Activated B cell treated with CpG ODN at 0.5 μM for 24 hours (primary cell): Measurements from ENCODE around the gene TRIM15. TPM values are rescaled to one million over a fixed set of nuclear protein-coding genes. Genes with fewer than 3 reads are reported as not detected.

Experiments
- ATAC-seq: fragments of 200-7000 bp; cut with Tn5 transposase; one replicate; pipeline ENCODE4 v1.10.0; 2021; ENCODE audit warnings: low read depth, mild to moderate bottlenecking, moderate library complexity
- CTCF ChIA-PET: fragments of 350-600 bp; sonication (Branson Sonifier 250); formaldehyde crosslinking; loops from one replicate; lab custom pipeline; 2021; ENCODE audit warnings: antibody characterized with exemption; lab: Charles Lee
- POLR2A ChIA-PET: fragments of 350-600 bp; sonication (Branson Sonifier 250); formaldehyde crosslinking; loops from one replicate; lab custom pipeline; 2021; ENCODE audit warnings: antibody characterized with exemption; lab: Charles Lee
- DNase-seq: peaks from one replicate; pipeline ENCODE4 v3.0.0; 2022
- H3K27ac Mint-ChIP-seq: one replicate; pipeline ENCODE4 v1.8.0; 2020; ENCODE audit warnings: mixed read lengths
- H3K27me3 Mint-ChIP-seq: one replicate; pipeline ENCODE4 v1.8.0; 2021; ENCODE audit warnings: mixed read lengths
- H3K36me3 Mint-ChIP-seq: one replicate; pipeline ENCODE4 v1.8.0; 2021; ENCODE audit warnings: low read depth, mixed read lengths
- H3K4me1 Mint-ChIP-seq: one replicate; pipeline ENCODE4 v1.8.0; 2021; ENCODE audit warnings: mixed read lengths
- H3K4me3 Mint-ChIP-seq: one replicate; pipeline ENCODE4 v1.8.0; 2020; ENCODE audit warnings: mild to moderate bottlenecking, mixed read lengths
- H3K9me3 Mint-ChIP-seq: one replicate; pipeline ENCODE4 v1.8.0; 2020; ENCODE audit warnings: mixed read lengths
- CTCF ChIP-seq: fragments of 200-600 bp; IDR thresholded peaks from one replicate; pipeline ENCODE4 v1.8.0; 2022; ENCODE audit warnings: antibody characterized with exemption, mild to moderate bottlenecking
- intact Hi-C: fragments of 100-400 bp; cut with micrococcal nuclease; formaldehyde crosslinking; loops from one replicate; pipeline ENCODE4 v1.15.1; 2024
- total RNA-seq: library from RNA; stranded (reverse); gene quantifications from 2 replicates; pipeline ENCODE4 v1.2.3, GENCODE V29; 2022

The TRIM15 gene
- total RNA-seq, 1 donor from 2014 or later, result not detected

- Mint-ChIP-seq H3K9me3 (no peaks in the 10 kb centered on the region), H3K27me3 (peaks cover 29% of the 10 kb centered on the region), H3K4me3 (no peak overlapping the region), H3K4me1 (no peaks in the 10 kb centered on the region), H3K27ac (no peak overlapping the region), H3K36me3 (no peaks in the 10 kb centered on the region)
- DNase-seq, result no peak
- ChIA-PET CTCF (no interaction called here), POLR2A (no interaction called here)
- intact Hi-C loops, result no loop called here
- ATAC-seq, result no peak
- no peak for TF ChIP-seq CTCF
These were observed 4.8 kb upstream of the TRIM15 start for GRCh38 chr6:30158475-30159040.

DNA sequence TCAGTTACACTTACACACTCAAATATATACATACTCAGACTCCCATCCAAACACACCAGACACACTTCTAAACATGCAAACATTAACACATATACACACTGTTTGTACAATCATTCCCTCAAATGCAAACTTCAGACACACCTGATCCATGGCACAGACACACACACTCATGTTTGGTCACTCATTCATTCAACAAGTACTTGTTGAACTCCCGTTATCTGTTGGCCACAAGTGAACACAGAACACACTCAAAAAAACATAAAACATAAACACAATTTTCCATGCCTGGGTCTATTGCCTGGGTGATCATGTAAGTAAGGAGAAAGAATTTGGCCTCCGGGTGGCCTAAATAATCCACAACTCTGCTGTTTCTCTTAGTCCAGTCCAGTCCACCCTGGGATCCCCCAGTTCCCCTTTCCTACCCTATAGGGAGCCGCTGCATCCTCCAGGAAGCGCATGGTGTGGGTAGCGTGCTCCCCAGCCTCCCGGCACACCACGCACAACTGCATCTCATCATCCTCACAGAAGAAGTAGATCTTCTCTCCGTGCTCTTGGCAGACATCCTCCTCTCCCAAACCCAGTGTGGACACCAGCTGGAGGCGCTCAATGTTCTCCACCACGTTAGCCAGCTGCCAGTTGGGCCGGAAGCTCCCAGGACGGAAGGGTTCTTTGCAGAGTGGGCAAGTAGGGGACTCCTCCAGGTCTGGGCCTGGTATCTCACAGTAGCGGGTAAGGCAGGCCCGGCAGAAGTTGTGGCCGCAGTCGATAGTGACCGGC, 3.1 kb upstream of the TRIM15 start:
- CTCF ChIA-PET, result no interaction called here
- peaks cover 19% of the 10 kb centered on the region for H3K27me3 Mint-ChIP-seq

DNA sequence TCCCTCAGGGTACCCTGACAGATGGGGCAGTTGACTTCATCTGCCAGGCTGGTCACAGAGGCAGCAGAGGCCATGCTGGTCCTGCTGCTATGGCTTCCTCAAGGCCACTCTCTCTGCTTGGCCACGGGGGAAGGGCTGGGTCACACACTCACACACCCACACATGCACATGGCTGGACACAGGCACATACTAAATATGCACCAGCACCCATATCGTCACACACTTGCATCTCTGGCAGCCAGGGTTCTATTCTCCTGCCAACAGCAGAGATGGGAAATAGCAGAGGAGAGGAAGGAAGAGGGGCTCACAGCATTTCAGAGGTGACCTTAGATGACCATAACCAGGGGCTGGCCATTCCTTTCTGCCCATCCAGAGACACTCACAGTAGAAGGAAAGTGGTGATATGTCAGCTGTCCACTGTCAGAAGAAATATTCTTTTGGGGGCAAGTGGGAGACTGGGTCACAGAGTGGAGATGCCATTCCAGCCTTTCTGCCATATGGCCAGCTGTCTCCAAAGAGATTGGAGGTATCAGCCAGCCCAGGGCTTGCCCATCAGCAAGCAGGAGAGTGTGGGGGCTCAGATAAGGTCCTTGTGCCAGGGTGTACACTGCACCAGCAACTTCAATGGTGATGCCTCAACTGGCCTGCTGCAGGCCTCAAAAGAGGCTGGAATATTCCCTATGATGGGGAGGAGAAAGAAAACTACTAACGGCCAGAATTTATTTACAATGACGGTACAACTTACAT, 2.4 kb upstream of the TRIM15 start, which contains the start of gene TRIM10:
Gene TRIM10 (minus strand): TSS at position 427 of the 747 bp plus-strand sequence. CDS start 353 bp downstream, at position 74.
- H3K4me3 Mint-ChIP-seq, result no peak within 1 kb of the TSS
- no peak for TF ChIP-seq CTCF
- H3K27ac Mint-ChIP-seq, result no peak within 1 kb of the TSS
- no peaks in the 10 kb centered on the region for H3K4me1 Mint-ChIP-seq
- peaks cover 17% of the 10 kb centered on the region for H3K27me3 Mint-ChIP-seq
- no peak for ATAC-seq
- intact Hi-C loops, result no loop called here
- ChIA-PET CTCF (no interaction called here), POLR2A (no interaction called here)
- no peaks in the 10 kb centered on the region for H3K36me3 Mint-ChIP-seq
- H3K9me3 Mint-ChIP-seq, result peaks cover 2% of the 10 kb centered on the region
- DNase-seq, result no peak

More for the DNA sequence above, 3.1 kb upstream of the TRIM15 start:
- Mint-ChIP-seq H3K27ac (no peak overlapping the region), H3K36me3 (no peaks in the 10 kb centered on the region), H3K4me1 (no peaks in the 10 kb centered on the region), H3K4me3 (no peak overlapping the region), H3K9me3 (no peaks in the 10 kb centered on the region)
- ATAC-seq (no peak), DNase-seq (no peak)
- intact Hi-C loops, result no loop called here
- POLR2A ChIA-PET, result no interaction called here
- no peak for TF ChIP-seq CTCF

DNA sequence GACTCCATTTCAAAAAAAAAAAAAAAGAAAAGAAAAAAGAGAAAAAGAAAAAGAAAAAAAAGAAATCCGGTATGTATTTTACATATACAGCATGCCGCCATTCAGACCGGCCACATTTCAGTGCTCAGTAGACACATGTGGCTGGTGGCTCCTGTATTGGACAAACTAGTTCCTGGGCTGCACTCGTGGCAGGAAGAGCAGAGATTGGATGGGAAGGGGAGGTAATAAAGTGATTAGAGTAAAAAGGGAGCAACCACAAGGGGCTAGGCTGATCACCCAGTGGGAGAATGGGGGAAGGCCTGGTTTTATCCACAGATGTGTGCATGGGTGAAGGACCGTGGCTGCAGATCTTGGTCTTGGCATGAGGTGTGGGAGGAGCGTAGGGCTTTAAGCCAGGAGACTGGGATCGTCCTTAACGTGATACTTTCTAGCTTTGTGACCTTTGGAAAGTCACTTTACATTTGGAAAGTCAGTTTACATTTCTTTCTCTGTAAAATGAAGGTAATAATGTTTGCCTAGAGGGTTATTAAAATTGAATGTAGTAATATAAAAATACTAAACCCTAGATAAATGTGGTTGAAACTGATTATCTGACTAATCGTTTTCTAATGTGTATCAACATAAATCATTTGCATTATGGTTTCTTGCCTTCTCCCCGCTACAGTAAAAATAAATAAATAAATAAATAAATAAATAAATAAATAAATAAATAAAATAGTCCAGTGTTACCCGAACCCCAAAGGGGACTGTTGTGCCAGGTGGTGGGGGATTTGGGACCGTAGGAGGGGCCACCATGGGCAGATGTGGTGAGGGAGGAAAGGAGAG, 869 bp upstream of the TRIM15 start:
- no peaks in the 10 kb centered on the region for H3K4me1 Mint-ChIP-seq
- ATAC-seq (no peak), DNase-seq (no peak)
- H3K9me3 Mint-ChIP-seq, result peaks cover 2% of the 10 kb centered on the region
- H3K36me3 Mint-ChIP-seq, result no peaks in the 10 kb centered on the region
- intact Hi-C loops, result no loop called here
- POLR2A ChIA-PET, result interaction anchor here (0.7 kb wide), 1 partner anchor 116 kb away, joined by 4 read pairs; no protein-coding TSS in a partner anchor
- no peak overlapping the region for H3K4me3 Mint-ChIP-seq
- H3K27me3 Mint-ChIP-seq, result peaks cover 16% of the 10 kb centered on the region
- H3K27ac Mint-ChIP-seq, result no peak overlapping the region
- no peak for TF ChIP-seq CTCF
- CTCF ChIA-PET, result no interaction called here
